Esophagus (tissue), 2 donors: ENCODE results near the gene BRCC3. TPM values are rescaled to one million over a fixed set of nuclear protein-coding genes. Genes with fewer than 3 reads are reported as not detected.
A peak's percentile ranks its signal among the peaks of the same experiment; 100 is the strongest.

ENCODE experiments used
- H3K27ac ChIP-seq, 2 donors: one replicate each; pipeline ENCODE4 v1.5.1; 2013; ENCODE audit warnings: low read depth in 2 of 2, mild to moderate bottlenecking in 2 of 2, inconsistent platforms in 1 of 2, low read length in 1 of 2, moderate library complexity in 1 of 2
- H3K27me3 ChIP-seq, 2 donors: one replicate each; pipeline ENCODE4 v1.6.1; 2013; ENCODE audit warnings: low read length in 2 of 2, control low read depth in 1 of 2, mild to moderate bottlenecking in 1 of 2; ENCODE audit not compliant: insufficient read depth in 2 of 2, control insufficient read depth in 1 of 2
- H3K36me3 ChIP-seq, 2 donors: one replicate each; pipeline ENCODE4 v1.6.1; 2013; ENCODE audit warnings: low read length in 1 of 2; ENCODE audit not compliant: control insufficient read depth in 2 of 2, insufficient read depth in 2 of 2
- H3K4me1 ChIP-seq, 2 donors: one replicate each; pipeline ENCODE4 v1.6.1; 2013; ENCODE audit warnings: low read length in 1 of 2; ENCODE audit not compliant: control insufficient read depth in 2 of 2, insufficient read depth in 2 of 2
- H3K4me3 ChIP-seq, 2 donors: one replicate each; pipeline ENCODE4 v1.5.1; 2013; ENCODE audit warnings: low read length in 2 of 2, mild to moderate bottlenecking in 2 of 2, low read depth in 1 of 2, moderate library complexity in 1 of 2
- H3K9me3 ChIP-seq, 2 donors: one replicate each; pipeline ENCODE4 v1.6.1; 2013; ENCODE audit warnings: mild to moderate bottlenecking in 2 of 2, low read depth in 1 of 2, low read length in 1 of 2, moderate library complexity in 1 of 2; ENCODE audit not compliant: control insufficient read depth in 2 of 2, insufficient read depth in 1 of 2
- WGBS, 2 donors: extraction: QIAGEN DNeasy Blood & Tissue Kit; methylation state at CpG; one replicate each; pipeline ENCODE4 v1.1.7; 2013; 5-methylcytosine and 5-hydroxymethylcytosine counted together
- polyA plus RNA-seq, 2 donors: library from polyadenylated mRNA; stranded (reverse); fragments of 200-250 nt; gene quantifications; one replicate each; pipeline ENCODE4 v1.2.3, GENCODE V29; 2013
- donor health status: healthy with polysubstance abuse.
- donor health status: Bipolar disorder and iron deficiency.

Gene BRCC3
- polyA plus RNA-seq, 2 donors = 9.8 to 17.6 TPM

GRCh38 chrX:155056471-155056870, 14.8 kb upstream of the BRCC3 start:
- no peak overlapping the region for H3K4me3 ChIP-seq
- H3K36me3 ChIP-seq = no peaks in the 10 kb centered on the region
- WGBS, 2 donors = 64 to 96% methylated on average over 1 of the region's 1 CpG
- no peaks in the 10 kb centered on the region for H3K9me3 ChIP-seq
- no peaks in the 10 kb centered on the region for H3K27me3 ChIP-seq
- no peak overlapping the region for H3K27ac ChIP-seq
- no peaks in the 10 kb centered on the region for H3K4me1 ChIP-seq

GRCh38 chrX:155056877-155057792, 14.2 kb upstream of the BRCC3 start:
- Histone ChIP-seq H3K4me1 (no peaks in the 10 kb centered on the region), H3K27ac (peak overlapping the region; percentile 16 to 18), H3K27me3 (no peaks in the 10 kb centered on the region), H3K9me3 (no peaks in the 10 kb centered on the region), H3K36me3 (no peaks in the 10 kb centered on the region), H3K4me3 (peak overlapping the region in 1 of 2 donors; percentile 17)
- 17 to 27% methylated on average over 24 to 25 of the region's 25 CpGs for WGBS, 2 donors

- Histone ChIP-seq H3K4me3 (no peak overlapping the region), H3K27me3 (no peaks in the 10 kb centered on the region), H3K9me3 (no peaks in the 10 kb centered on the region), H3K27ac (no peak overlapping the region), H3K36me3 (no peaks in the 10 kb centered on the region), H3K4me1 (no peaks in the 10 kb centered on the region)
- 68 to 74% methylated on average over 4 of the region's 4 CpGs for WGBS, 2 donors
Observed at GRCh38 chrX:155061760-155062159, 9.5 kb upstream of the BRCC3 start.

GRCh38 chrX:155065035-155065734, 6.1 kb upstream of the BRCC3 start:
- Histone ChIP-seq H3K36me3 (no peaks in the 10 kb centered on the region), H3K4me1 (no peaks in the 10 kb centered on the region), H3K27ac (no peak overlapping the region), H3K27me3 (no peaks in the 10 kb centered on the region), H3K4me3 (no peak overlapping the region), H3K9me3 (no peaks in the 10 kb centered on the region)
- 69 to 77% methylated on average over 8 of the region's 8 CpGs for WGBS, 2 donors

GRCh38 chrX:155068165-155068564, 3.1 kb upstream of the BRCC3 start:
- Histone ChIP-seq H3K27me3 (no peaks in the 10 kb centered on the region), H3K27ac (no peak overlapping the region), H3K4me3 (no peak overlapping the region), H3K9me3 (no peaks in the 10 kb centered on the region), H3K36me3 (no peaks in the 10 kb centered on the region), H3K4me1 (no peaks in the 10 kb centered on the region)
- WGBS, 2 donors = 41 to 63% methylated on average over 1 of the region's 1 CpG

GRCh38 chrX:155069414-155069813, 1.9 kb upstream of the BRCC3 start:
- peak overlapping the region in 1 of 2 donors; percentile 46 for H3K4me3 ChIP-seq
- no peaks in the 10 kb centered on the region for H3K36me3 ChIP-seq
- H3K27ac ChIP-seq = no peak overlapping the region
- no peaks in the 10 kb centered on the region for H3K9me3 ChIP-seq
- no peaks in the 10 kb centered on the region for H3K27me3 ChIP-seq
- H3K4me1 ChIP-seq = no peaks in the 10 kb centered on the region
- WGBS, 2 donors = 68 to 74% methylated on average over 1 of the region's 1 CpG

- Histone ChIP-seq H3K27me3 (no peaks in the 10 kb centered on the region), H3K4me3 (peak overlapping the region; percentile 43 to 46), H3K9me3 (no peaks in the 10 kb centered on the region), H3K4me1 (no peaks in the 10 kb centered on the region), H3K36me3 (no peaks in the 10 kb centered on the region), H3K27ac (no peak overlapping the region)
- WGBS, 2 donors = 3 to 37% methylated on average over 12 of the region's 12 CpGs
Observed at GRCh38 chrX:155070038-155070437, 1.3 kb upstream of the BRCC3 start.

GRCh38 chrX:155070663-155070974, 689 bp upstream of the BRCC3 start:
- no peaks in the 10 kb centered on the region for H3K9me3 ChIP-seq
- peak overlapping the region; percentile 69 to 91 for H3K27ac ChIP-seq
- no peaks in the 10 kb centered on the region for H3K27me3 ChIP-seq
- H3K4me3 ChIP-seq = peak overlapping the region; percentile 46 to 47
- WGBS, 2 donors = 2 to 33% methylated on average over 16 of the region's 16 CpGs
- H3K36me3 ChIP-seq = no peaks in the 10 kb centered on the region
- H3K4me1 ChIP-seq = no peaks in the 10 kb centered on the region

GRCh38 chrX:155071694-155072280, 479 bp downstream of the BRCC3 start:
- Histone ChIP-seq H3K4me3 (peak overlapping the region; percentile 67 to 79), H3K9me3 (no peaks in the 10 kb centered on the region), H3K4me1 (no peaks in the 10 kb centered on the region), H3K36me3 (no peaks in the 10 kb centered on the region), H3K27ac (peak overlapping the region; percentile 78 to 87), H3K27me3 (no peaks in the 10 kb centered on the region)
- 0 to 31% methylated on average over 22 to 25 of the region's 25 CpGs for WGBS, 2 donors
